Spinal cord (tissue), 10 donors: Measurements from ENCODE around the gene TTC9. TPM values are rescaled to one million over a fixed set of nuclear protein-coding genes. Genes with fewer than 3 reads are reported as not detected.

Experiments used
- DNase-seq, 6 donors: peaks; one replicate each; pipeline versions ENCODE4 v3.0.0 to v3.0.0-alpha.2; 2013 to 2015; ENCODE audit warnings: low spot score in 6 of 6, low read depth in 4 of 6
- H3K27ac ChIP-seq: one replicate; pipeline ENCODE4 v1.5.1; 2013; ENCODE audit warnings: low read depth, low read length, control low read depth
- H3K27me3 ChIP-seq: one replicate; pipeline ENCODE4 v1.6.1; 2013; ENCODE audit warnings: low read length; ENCODE audit not compliant: control insufficient read depth, insufficient read depth
- H3K36me3 ChIP-seq: one replicate; pipeline ENCODE4 v1.6.1; 2013; ENCODE audit warnings: low read length; ENCODE audit not compliant: control insufficient read depth, insufficient read depth
- H3K4me1 ChIP-seq: one replicate; pipeline ENCODE4 v1.6.1; 2013; ENCODE audit warnings: low read length; ENCODE audit not compliant: control insufficient read depth, insufficient read depth
- H3K4me3 ChIP-seq: one replicate; pipeline ENCODE4 v1.5.1; 2013; ENCODE audit warnings: low read depth, low read length, control low read depth
- H3K9me3 ChIP-seq: one replicate; pipeline ENCODE4 v1.6.1; 2013; ENCODE audit warnings: low read length; ENCODE audit not compliant: control insufficient read depth, insufficient read depth
- WGBS: methylation state at CpG from one replicate; pipeline ENCODE4 v1.1.5; 2013; ENCODE audit warnings: missing lambda C conversion rate; ENCODE audit not compliant: insufficient coverage; 5-methylcytosine and 5-hydroxymethylcytosine counted together
- polyA plus RNA-seq, 2 donors: library from polyadenylated mRNA; unstranded; fragments of 120-200 nt; gene quantifications; one replicate each; pipeline ENCODE4 v1.2.1, GENCODE V29; 2013; ENCODE audit not compliant: insufficient read length in 2 of 2
- small RNA-seq: library from RNA; depleted of rRNA; stranded (forward); fragments of <200 nt; gene quantifications from one replicate; pipeline ENCODE3, GENCODE V24; 2014; ENCODE audit warnings: low replicate concordance
- total RNA-seq, 2 donors: library from RNA; depleted of rRNA in 1 of 2; stranded (reverse); fragments of 120-200 nt in 1 of 2; fragments of >200 nt in 1 of 2; gene quantifications; one replicate each; pipeline versions ENCODE4 v1.2.3 to v1.2.4, GENCODE V29; 2013 to 2014
- donor health status: healthy.

Gene TTC9
- total and polyA plus RNA-seq, 4 donors: 10.0 to 41.1 (median 25.1) TPM

DNA sequence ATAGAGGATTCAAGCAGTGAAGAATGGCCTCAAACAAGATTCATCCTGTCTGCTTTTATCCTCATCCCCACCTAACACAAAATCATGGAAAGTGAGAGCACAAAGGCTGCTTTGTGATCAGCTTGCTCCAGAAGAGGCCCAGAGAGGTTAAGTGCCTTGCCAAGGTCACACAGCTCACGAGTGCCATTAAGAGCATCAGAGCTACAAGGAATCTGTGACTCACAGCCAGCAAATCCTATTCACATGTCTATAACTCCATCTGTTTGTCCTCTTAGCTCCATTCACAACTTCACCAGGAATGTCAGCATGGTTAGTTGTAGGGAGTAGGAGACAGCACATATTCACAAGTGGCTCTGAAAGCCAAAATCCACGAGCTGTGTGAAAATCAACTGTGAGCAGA is 79.8 kb downstream of the TTC9 start:
- no peaks in the 10 kb centered on the region for H3K4me1 ChIP-seq
- WGBS: 100% methylated on average over 1 of the region's 2 CpGs
- H3K9me3 ChIP-seq: no peaks in the 10 kb centered on the region
- H3K4me3 ChIP-seq: no peak overlapping the region
- no peak for DNase-seq
- no peak overlapping the region for H3K27ac ChIP-seq
- H3K27me3 ChIP-seq: no peaks in the 10 kb centered on the region
- no peaks in the 10 kb centered on the region for H3K36me3 ChIP-seq

DNA sequence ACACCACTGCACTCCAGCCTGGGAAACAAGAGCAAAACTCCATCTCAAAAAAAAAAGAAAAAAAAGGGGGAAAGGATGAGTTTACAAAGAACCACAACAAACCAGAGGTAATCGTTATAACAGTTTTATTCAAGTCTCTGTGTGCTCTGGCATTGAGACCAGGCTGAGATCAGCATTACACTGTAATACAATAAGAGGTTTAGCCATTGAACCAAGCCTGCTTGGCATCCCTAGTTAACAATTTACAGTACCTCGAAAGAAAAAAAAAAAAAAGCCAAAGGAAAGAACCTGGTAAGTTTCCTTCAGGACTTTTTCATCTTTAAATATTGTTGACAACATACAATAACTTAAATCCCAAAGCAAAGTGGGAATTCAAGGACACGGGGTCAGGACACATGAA is 80.7 kb downstream of the TTC9 start:
- no peaks in the 10 kb centered on the region for H3K36me3 ChIP-seq
- WGBS: no CpG with 5 or more reads among the region's 3 CpGs

GRCh38 chr14:70723276-70723675 is 81.6 kb downstream of the TTC9 start:
- Histone ChIP-seq H3K27me3 (no peaks in the 10 kb centered on the region), H3K36me3 (no peaks in the 10 kb centered on the region), H3K4me3 (no peak overlapping the region), H3K27ac (no peak overlapping the region), H3K9me3 (no peaks in the 10 kb centered on the region), H3K4me1 (no peaks in the 10 kb centered on the region)
- 94% methylated on average over 5 of the region's 5 CpGs for WGBS
- DNase-seq: no peak

More for the DNA sequence above, 80.7 kb downstream of the TTC9 start:
- Histone ChIP-seq H3K9me3 (no peaks in the 10 kb centered on the region), H3K4me1 (no peaks in the 10 kb centered on the region), H3K4me3 (no peak overlapping the region), H3K27ac (no peak overlapping the region), H3K27me3 (no peaks in the 10 kb centered on the region)
- DNase-seq: no peak

GRCh38 chr14:70724110-70724509 is 82.4 kb downstream of the TTC9 start:
- Histone ChIP-seq H3K27me3 (no peaks in the 10 kb centered on the region), H3K9me3 (no peaks in the 10 kb centered on the region), H3K27ac (no peak overlapping the region), H3K4me3 (no peak overlapping the region), H3K4me1 (no peaks in the 10 kb centered on the region), H3K36me3 (no peaks in the 10 kb centered on the region)
- DNase-seq: no peak
- WGBS: no CpG with 5 or more reads among the region's 3 CpGs

DNA sequence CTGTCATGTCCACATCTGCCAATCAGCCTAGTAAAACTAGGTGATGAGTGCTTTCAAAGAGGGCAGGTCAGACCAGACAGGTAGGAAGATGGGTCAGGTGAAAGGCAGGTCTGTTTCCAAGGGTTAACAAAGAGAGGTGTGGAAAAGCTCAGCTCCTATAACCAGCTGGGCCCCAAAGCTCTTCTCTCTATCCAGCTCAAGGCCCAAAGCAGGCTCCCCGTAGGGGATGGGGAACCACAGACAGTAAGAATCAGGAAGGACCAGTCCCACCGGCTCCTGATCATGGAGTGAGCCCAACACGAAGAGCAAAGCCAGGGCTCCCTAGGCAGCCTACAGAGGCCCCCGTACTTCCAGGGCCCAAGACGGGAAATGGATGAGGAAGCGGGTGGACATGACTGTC is 83.2 kb downstream of the TTC9 start:
- Histone ChIP-seq H3K4me3 (no peak overlapping the region), H3K4me1 (no peaks in the 10 kb centered on the region), H3K27ac (no peak overlapping the region), H3K9me3 (no peaks in the 10 kb centered on the region), H3K36me3 (peaks cover 6% of the 10 kb centered on the region), H3K27me3 (no peaks in the 10 kb centered on the region)
- WGBS: 90% methylated on average over 6 of the region's 6 CpGs
- no peak for DNase-seq

Small RNA genes within 50 kb of the gene (small RNA-seq; reads per million reads assigned to genes)
- not detected for gene RN7SL77P

Other genes starting within 250 kb of the TTC9 start
- gene SYNJ2BP, start 224.8 kb upstream of the TTC9 start, total RNA-seq: 10 to 100 TPM; 34.4 to 35.6 TPM
- 10 to 100 TPM; 19.2 to 25.4 TPM for gene SYNJ2BP, start 224.8 kb upstream of the TTC9 start, polyA plus RNA-seq
- under 1 TPM; 0.33 to 0.69 TPM for gene ADAM21, start 189.7 kb upstream of the TTC9 start, total RNA-seq
- gene ADAM21, start 189.7 kb upstream of the TTC9 start, polyA plus RNA-seq: under 1 TPM; 0.30 to 0.69 TPM
- 1 to 10 TPM; 1.7 to 4.0 TPM for gene ADAM20, start 106.9 kb upstream of the TTC9 start, total RNA-seq
- gene ADAM20, start 106.9 kb upstream of the TTC9 start, polyA plus RNA-seq: under 1 TPM; 0.21 to 0.32 TPM
- gene MED6, start 41.3 kb upstream of the TTC9 start, total RNA-seq: 10 to 100 TPM; 43.9 to 57.1 TPM
- gene MED6, start 41.3 kb upstream of the TTC9 start, polyA plus RNA-seq: 10 to 100 TPM; 29.4 to 30.3 TPM
- gene MAP3K9, start 167.6 kb downstream of the TTC9 start, total RNA-seq: 10 to 100 TPM in 1 of 2 donors, 1 to 10 TPM in 1; 6.4 to 19.1 TPM
- gene MAP3K9, start 167.6 kb downstream of the TTC9 start, polyA plus RNA-seq: 10 to 100 TPM; 19.6 to 20.1 TPM